ENCODE measurements around the gene MDFIC.

Gene MDFIC

DNA sequence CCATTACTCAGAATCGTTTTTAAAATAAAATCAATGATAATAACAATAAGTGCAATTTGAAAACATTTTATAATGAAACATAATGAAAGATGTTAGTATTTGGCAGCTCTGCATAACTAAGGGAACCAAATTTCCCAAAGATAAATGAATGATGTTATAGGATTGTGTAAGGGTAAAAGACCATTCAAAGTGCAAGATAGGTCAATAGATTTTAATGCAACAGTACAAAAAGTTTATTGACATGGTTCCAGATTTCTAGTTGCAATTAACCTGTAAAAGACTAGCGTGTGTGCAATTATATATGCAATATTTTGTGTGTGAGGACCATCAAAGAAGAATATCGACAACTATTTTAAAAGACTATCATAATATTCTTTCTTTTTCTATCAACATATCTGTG lies 122.3 kb downstream of the MDFIC start:
- no peak for DNase-seq

DNA sequence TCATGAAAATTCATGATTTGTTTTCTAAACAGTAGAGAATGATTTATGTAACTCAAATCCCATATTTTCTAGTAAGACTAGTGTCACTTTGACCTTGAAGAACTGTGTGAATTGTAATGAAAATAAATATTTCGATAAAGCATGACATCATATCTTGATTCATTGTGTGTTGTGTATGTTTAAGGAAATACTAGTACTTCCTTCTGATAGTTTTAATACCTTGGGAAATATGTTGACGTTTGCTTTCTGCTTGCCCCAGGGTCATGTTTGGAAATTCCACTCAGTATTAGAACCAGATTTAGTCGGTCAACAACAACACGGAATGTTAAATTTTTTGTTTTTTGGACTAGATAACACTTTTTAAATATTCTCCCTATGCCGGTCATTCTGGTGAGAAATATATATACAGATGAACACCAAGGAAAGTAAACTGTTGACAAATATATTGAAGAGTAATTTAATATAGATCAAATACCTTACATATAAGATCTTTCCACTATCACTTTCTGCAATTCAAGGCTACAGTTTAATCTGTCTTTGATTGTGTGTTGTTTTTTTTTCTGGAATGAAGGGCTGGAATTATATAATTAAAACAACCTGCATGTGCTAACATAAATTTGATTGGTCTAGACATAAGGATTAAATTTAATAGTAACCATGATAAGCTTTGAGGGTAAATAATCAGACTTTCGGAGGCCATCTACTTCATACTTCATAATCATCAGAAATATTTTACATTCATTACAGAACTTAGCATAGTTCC lies 126.2 kb downstream of the MDFIC start:
- DNase-seq = no peak

DNA sequence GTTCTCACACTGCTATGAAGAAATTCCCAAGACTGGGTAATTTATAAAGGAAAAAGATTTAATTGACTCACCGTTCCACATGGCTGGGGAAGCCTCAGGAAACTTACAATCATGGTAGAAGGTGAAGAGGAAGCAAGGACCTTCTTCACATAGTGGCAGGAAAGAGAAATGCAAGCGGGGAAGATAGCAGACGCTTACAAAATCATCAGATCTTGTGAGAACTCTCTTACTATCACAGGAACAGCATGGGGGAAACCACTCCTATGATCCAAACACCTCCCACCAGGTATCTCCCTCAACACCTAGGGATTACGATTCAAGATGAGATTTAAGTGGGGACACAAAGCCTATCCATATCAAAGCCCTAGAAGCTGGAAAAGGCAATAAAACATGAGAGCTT lies 130.8 kb downstream of the MDFIC start:
- no peak for DNase-seq

DNA sequence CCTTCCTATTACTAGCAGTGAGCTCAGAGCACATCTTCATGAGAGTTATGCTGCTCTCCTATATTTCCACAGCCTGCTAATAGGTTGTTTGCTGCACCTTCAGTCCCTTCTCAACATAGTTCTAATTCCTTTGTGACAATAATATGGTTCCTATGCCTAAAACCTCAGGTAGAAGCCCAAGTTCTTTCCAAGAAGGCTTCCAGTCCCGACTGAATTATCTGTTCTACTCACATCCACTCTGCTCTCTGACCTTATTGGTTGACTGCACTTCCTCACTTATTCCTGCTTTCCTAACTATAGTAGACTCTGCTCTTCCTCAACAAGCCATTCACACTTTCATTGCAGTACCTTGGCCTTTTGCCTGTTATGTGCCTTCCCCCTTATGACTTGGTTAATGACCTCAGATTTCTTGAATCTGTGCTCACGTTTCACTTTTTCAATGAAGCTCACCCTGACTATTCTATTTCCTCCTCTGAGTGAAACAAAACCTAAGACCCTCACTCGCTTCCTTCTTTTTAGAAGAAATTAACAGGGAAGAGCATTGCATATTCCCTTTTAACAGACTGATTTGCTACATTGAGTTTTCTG lies 132.7 kb downstream of the MDFIC start:
- DNase-seq = no peak

DNA sequence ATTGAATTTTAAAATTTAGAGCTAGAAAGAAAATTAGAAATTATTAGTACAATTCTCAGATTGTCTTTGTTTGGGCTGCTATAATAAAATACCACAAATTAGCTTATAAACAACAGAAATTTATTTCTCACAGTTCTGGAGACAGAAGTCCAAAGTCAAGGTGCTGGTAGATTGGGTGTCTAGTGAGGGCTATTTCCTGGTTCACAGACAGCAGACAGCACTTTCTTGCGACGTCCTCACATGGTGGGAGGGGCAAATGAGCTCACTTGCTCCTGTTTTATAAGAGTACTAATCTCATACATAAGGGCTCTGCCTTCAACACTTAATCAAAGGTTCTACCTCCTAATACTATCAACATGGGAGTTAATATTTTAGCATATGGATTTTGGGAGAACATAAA lies 134.1 kb downstream of the MDFIC start:
- DNase-seq = no peak

DNA sequence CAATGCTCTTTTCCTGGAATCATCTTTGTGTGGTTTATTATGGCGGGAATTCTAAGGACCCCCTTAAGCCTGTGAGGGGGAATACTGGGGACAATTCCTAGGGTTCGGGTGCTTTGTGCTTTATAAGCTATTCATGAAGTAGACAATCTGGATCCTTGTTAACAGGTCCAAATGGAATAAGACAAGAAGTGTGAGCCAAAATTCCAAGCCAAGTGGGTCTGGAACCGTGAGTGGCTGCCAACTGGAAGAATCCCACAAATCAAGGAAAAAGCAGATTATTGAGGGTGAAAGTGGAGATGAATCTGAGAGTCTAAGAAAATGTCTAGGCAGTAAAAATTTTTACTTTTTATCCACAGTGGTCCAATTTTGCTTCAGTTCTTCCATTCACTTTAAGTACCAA lies 136.8 kb downstream of the MDFIC start:
- no peak for DNase-seq

DNA sequence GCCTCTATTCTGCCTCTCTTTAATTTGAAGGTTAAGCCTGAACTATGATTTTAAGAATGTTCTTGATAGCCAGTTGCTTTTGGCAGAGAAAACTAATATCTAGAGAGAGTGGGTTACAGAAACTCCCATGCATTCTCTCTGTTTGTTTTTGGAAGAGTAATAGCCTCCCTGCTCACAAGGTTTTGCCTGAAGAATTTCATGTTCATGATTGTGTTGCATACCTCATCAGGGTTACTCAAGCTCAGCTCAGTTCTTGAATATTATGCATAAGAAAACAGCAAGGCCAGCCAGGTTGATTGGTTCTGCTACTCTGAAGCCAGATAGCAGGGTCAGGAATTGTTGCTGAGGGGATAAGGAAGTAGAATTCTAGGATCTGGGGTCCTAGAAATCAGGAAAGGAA lies 137.4 kb downstream of the MDFIC start:
- DNase-seq = no peak

DNA sequence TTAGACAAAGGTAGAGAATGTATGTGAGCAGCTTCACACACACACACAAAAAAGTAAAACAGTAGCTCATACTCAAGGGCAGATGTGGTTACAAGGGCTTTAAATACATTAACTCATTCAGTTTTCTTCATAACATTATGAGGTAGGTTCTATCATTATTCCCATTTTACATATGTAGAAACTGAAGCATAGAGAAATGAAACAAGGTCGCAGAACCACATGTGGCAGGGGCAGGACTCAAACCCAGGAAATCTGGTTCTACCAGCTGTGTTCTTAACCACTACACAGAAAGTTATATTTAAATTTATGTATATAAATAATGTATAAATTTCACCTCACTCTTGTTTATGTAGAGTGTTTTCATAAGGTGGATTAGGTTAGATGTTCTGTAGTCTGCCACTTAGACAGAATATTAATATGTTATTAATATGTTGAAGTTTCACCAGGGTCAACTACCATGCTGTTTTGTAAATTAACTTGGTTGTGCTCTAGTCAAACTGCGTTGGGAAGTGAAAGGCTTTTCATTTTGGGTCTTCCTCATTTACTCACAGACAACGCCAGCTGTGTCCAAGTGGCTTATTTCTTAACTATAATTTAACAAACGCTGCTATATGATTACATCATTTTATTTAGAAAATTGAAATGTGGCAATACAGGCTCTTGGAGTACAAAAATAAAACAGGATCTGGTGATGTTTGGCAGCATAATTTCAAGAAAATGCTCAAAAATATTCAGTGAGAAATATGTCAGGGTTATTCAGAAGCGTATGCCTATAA lies 138.4 kb downstream of the MDFIC start:
- DNase-seq = no peak

DNA sequence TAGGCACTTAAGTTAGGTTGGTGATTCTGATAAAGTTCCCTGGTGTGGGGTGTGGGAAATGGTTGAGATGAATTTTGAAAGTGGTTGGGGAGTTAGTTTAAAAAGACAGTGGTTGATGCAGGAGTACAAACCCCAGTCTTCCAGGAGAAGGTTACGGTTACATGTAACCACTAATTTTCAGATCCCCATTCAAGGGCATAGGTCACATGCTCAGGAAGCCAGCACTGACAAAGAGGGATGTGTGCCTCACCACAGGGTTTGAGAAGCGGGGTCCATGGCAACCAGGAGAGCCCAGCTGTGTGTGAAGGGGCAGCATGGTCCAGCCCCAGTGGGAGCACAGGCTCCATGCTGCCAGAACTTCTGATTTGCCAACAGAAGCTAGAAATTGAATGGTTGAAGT lies 144.2 kb downstream of the MDFIC start:
- no peak for DNase-seq

DNA sequence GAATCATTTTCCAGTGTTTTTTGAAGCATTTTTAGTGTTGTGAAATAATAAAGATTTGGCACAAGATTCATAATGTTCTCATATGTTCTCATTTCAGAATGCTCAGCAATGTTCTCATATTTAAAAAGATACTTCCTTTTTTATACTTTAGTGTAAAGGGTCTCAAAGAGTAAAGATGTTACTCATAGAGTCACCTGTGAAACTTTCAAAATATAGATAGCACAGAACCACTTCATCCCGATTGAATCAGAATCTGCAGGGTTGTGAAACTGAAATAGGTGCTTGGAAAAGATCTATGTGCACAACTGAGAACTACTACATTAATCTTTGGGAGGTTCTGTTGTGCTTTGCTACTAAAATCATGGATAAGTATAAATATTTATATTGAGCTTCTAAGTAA lies 144.7 kb downstream of the MDFIC start:
- no peak for DNase-seq

DNA sequence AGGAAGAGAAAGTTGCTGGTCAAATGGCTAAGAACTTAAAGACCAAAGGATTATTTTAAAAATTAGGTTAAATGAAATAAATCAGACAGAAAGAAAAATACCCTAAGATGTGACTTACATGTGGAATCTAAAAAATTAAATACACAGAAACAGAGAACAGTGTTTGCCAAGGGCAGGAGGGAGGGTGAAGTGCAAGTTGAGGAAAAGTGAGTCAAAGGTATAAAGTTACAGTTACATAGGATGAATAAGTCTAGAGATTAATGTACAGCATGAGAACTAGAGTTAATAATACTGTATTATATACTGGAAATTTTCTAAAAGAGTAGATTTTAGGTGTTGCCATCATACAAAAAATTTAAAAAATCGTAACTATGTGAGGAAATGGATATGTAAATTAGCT lies 146.3 kb downstream of the MDFIC start:
- no peak for DNase-seq

All from activated CD4-positive, alpha-beta T cell treated with anti-CD3 and anti-CD28 coated beads for 4 hours (primary cell).